GM19025 (cell line): ENCODE results near the gene ZNF213.
"Not testable (repeated sequence)": the region's sequence is repeated elsewhere in the genome, so short reads cannot be mapped to it uniquely, and the experiment has no call there.

Experiments
- ATAC-seq: cut with Tn5 transposase; IDR thresholded peaks from one replicate; pipeline ENCODE4 v1.9.1; 2021; ENCODE audit warnings: mild to moderate bottlenecking, low read depth, moderate library complexity; ENCODE audit not compliant: unreplicated experiment

Gene ZNF213

GRCh38 chr16:3165111-3165822, 30.4 kb downstream of the ZNF213 start:
- ATAC-seq = no peak

- no peak for ATAC-seq
Observed at GRCh38 chr16:3166505-3166886, 31.7 kb downstream of the ZNF213 start.

- ATAC-seq = not testable (repeated sequence)
Observed at GRCh38 chr16:3168729-3169128, 33.9 kb downstream of the ZNF213 start.

- no peak for ATAC-seq
Observed at GRCh38 chr16:3170440-3171180, 35.8 kb downstream of the ZNF213 start.

GRCh38 chr16:3171181-3171854, 36.5 kb downstream of the ZNF213 start:
- no peak for ATAC-seq

GRCh38 chr16:3171855-3172593, 37.2 kb downstream of the ZNF213 start:
- no peak for ATAC-seq

GRCh38 chr16:3173892-3174617, 39.2 kb downstream of the ZNF213 start:
- ATAC-seq = no peak

GRCh38 chr16:3174618-3175148, 39.9 kb downstream of the ZNF213 start:
- no peak for ATAC-seq

- no peak for ATAC-seq
Observed at GRCh38 chr16:3175157-3176093, 40.6 kb downstream of the ZNF213 start.

GRCh38 chr16:3179651-3180050, 44.8 kb downstream of the ZNF213 start:
- ATAC-seq = no peak

- no peak for ATAC-seq
Observed at GRCh38 chr16:3180445-3180878, 45.6 kb downstream of the ZNF213 start.

GRCh38 chr16:3182293-3182607, 47.4 kb downstream of the ZNF213 start:
- not testable (repeated sequence) for ATAC-seq

GRCh38 chr16:3182608-3183444, 48.0 kb downstream of the ZNF213 start:
- no peak for ATAC-seq

- ATAC-seq = no peak
Observed at GRCh38 chr16:3183445-3184139, 48.8 kb downstream of the ZNF213 start.

- ATAC-seq = no peak
Observed at GRCh38 chr16:3186946-3187690, 52.3 kb downstream of the ZNF213 start.

GRCh38 chr16:3187798-3188674, 53.2 kb downstream of the ZNF213 start, which contains the start of gene OR1F1:
Gene OR1F1 (plus strand): TSS chr16:3188204.
- ATAC-seq = no peak
